Measurements from ENCODE around the gene EIF4E2.

- TF ChIP-seq POLR2A (IDR thresholded peaks at IDR 0.05; ENCODE audit: low read depth, low read length) (no peak), POLR2AphosphoS5 (IDR thresholded peaks at IDR 0.05; ENCODE audit: low read depth, low read length) (no peak), TAF1 (IDR thresholded peaks at IDR 0.05; ENCODE audit: borderline replicate concordance, low read depth, low read length) (no peak)
Observed at GRCh38 chr2:232516551-232516950, 33.9 kb upstream of the EIF4E2 start.
